Neural progenitor cell (in vitro differentiated cells): ENCODE measurements around the gene UBR4.

ENCODE experiments used
- CTCF ChIP-seq: fragments of 200-600 bp; sonication (generic); IDR thresholded peaks from 2 replicates; pipeline ENCODE4 v1.5.1; 2017; ENCODE audit warnings: antibody characterized with exemption, mild to moderate bottlenecking
- EZH2 ChIP-seq: fragments of 200-600 bp; sonication (generic); IDR thresholded peaks from 2 replicates; pipeline ENCODE4 v1.6.1; 2017; ENCODE audit warnings: antibody characterized with exemption, mild to moderate bottlenecking, moderate library complexity

GRCh38 chr1:19154876-19155275 lies 55.2 kb downstream of the UBR4 start:
- TF ChIP-seq CTCF (no peak), EZH2 (no peak)
